Fibroblast of lung (primary cell): Measurements from ENCODE around the gene B4GALT2.

ENCODE experiments used
- CTCF ChIP-seq, 2 donors: IDR thresholded peaks in 1 of 2; conservative IDR thresholded peaks in 1 of 2; 1 replicate in 1 of 2; 2 replicates in 1 of 2; pipeline ENCODE4 v1.5.1; 2011 to 2012; ENCODE audit warnings: low read length in 2 of 2, control low read depth in 1 of 2, inconsistent platforms in 1 of 2, low read depth in 1 of 2, mild to moderate bottlenecking in 1 of 2
- EZH2 ChIP-seq: IDR thresholded peaks from 2 replicates; pipeline ENCODE4 v1.5.1; 2012; ENCODE audit warnings: low read length, control low read depth, mild to moderate bottlenecking; ENCODE audit errors: missing control alignments

GRCh38 chr1:44025816-44026215 is 46.8 kb downstream of the B4GALT2 start:
- no peak for TF ChIP-seq EZH2
- TF ChIP-seq CTCF (conservative IDR thresholded peaks at IDR 0.05 in 1 of 2, IDR thresholded peaks at IDR 0.05 in 1 of 2; ENCODE audit: low read depth in 1 of 2, low read length in 2 of 2), result no peak
